ENCODE results near the gene DIS3. TPM values are rescaled to one million over a fixed set of nuclear protein-coding genes. Genes with fewer than 3 reads are reported as not detected.

Gene DIS3
- total RNA-seq, 1 experiment from 2014 or later: 21.8 TPM

- no TSS peak for BruUV-seq (replicated peaks)
- ATAC-seq (no peak), DNase-seq (ENCODE audit: low read depth, low spot score) (no peak)
- H3K4me1 ChIP-seq (ENCODE audit: control insufficient read depth, insufficient read depth, low read length): no peaks in the 10 kb centered on the region
- in situ Hi-C loops (cut with HindIII; ENCODE audit: low pct_unique_long_range_greater_than_20kb, low sequenced_read_pairs): no loop called here
- TF ChIP-seq TCF7L2 (IDR thresholded peaks at IDR 0.05; ENCODE audit: low read depth, low read length) (no peak), CTCF (IDR thresholded peaks at IDR 0.05) (no peak), REST (IDR thresholded peaks at IDR 0.05; ENCODE audit: insufficient read depth in 1 of 2, low read depth in 2 of 2, low read length in 1 of 2) (no peak), POLR2AphosphoS5 (IDR thresholded peaks at IDR 0.05; ENCODE audit: low read depth, low read length) (no peak), SIN3A (IDR thresholded peaks at IDR 0.05; ENCODE audit: borderline replicate concordance, insufficient read depth, low read depth, low read length) (no peak)
- no peak overlapping the region for H3K4me3 ChIP-seq (ENCODE audit: low read depth in 2 of 2, low read length in 2 of 2)
- no peak overlapping the region for H3K27ac ChIP-seq (ENCODE audit: low read length)
- intact Hi-C loops (cut with micrococcal nuclease; ENCODE audit: unreplicated experiment): no loop called here
- no peaks in the 10 kb centered on the region for H3K9me3 ChIP-seq (ENCODE audit: control insufficient read depth, insufficient read depth, low read depth, low read length)
- ChIA-PET POLR2A (no interaction called here), CTCF (no interaction called here)
- no peaks in the 10 kb centered on the region; the same call in 1 of the 2 replicates for H3K36me3 ChIP-seq (ENCODE audit: control insufficient read depth, insufficient read depth, low read length)
- H3K27me3 ChIP-seq (ENCODE audit: control insufficient read depth, insufficient read depth, low read length): no peaks in the 10 kb centered on the region
Measured at GRCh38 chr13:72823724-72824123, 42.0 kb upstream of the DIS3 start.

- in situ Hi-C loops (cut with HindIII; ENCODE audit: low pct_unique_long_range_greater_than_20kb, low sequenced_read_pairs): no loop called here
- no peaks in the 10 kb centered on the region; the same call in 1 of the 2 replicates for H3K36me3 ChIP-seq (ENCODE audit: control insufficient read depth, insufficient read depth, low read length)
- POLR2A ChIA-PET: no interaction called here
- no peaks in the 10 kb centered on the region for H3K4me1 ChIP-seq (ENCODE audit: control insufficient read depth, insufficient read depth, low read length)
- intact Hi-C loops (cut with micrococcal nuclease; ENCODE audit: unreplicated experiment): no loop called here
- H3K27me3 ChIP-seq (ENCODE audit: control insufficient read depth, insufficient read depth, low read length): no peaks in the 10 kb centered on the region
- DNase-seq (ENCODE audit: low read depth, low spot score) (no peak), ATAC-seq (no peak)
- BruUV-seq (replicated peaks): no TSS peak
- TF ChIP-seq CTCF (IDR thresholded peaks at IDR 0.05): no peak
- no peak for TF ChIP-seq TCF7L2 (IDR thresholded peaks at IDR 0.05; ENCODE audit: low read depth, low read length)
- no peak for TF ChIP-seq POLR2AphosphoS5 (IDR thresholded peaks at IDR 0.05; ENCODE audit: low read depth, low read length)
- no peak for TF ChIP-seq SIN3A (IDR thresholded peaks at IDR 0.05; ENCODE audit: borderline replicate concordance, insufficient read depth, low read depth, low read length)
- TF ChIP-seq REST (IDR thresholded peaks at IDR 0.05; ENCODE audit: insufficient read depth in 1 of 2, low read depth in 2 of 2, low read length in 1 of 2): no peak
- CTCF ChIA-PET: no interaction called here
- no peak overlapping the region for H3K4me3 ChIP-seq (ENCODE audit: low read depth in 2 of 2, low read length in 2 of 2)
- H3K27ac ChIP-seq (ENCODE audit: low read length): no peak overlapping the region
- H3K9me3 ChIP-seq (ENCODE audit: control insufficient read depth, insufficient read depth, low read depth, low read length): no peaks in the 10 kb centered on the region
Measured at GRCh38 chr13:72823081-72823480, 41.4 kb upstream of the DIS3 start.
